Thoracic aorta (tissue), 2 donors: Measurements from ENCODE around the gene DNASE2. TPM values are rescaled to one million over a fixed set of nuclear protein-coding genes. Genes with fewer than 3 reads are reported as not detected.
A peak's percentile ranks its signal among the peaks of the same experiment; 100 is the strongest.

Experiments
- ATAC-seq: fragments of 150-250 bp; one replicate; pipeline ENCODE4 v1.8.0; 2017; ENCODE audit warnings: low read depth; ENCODE audit not compliant: insufficient number of reproducible peaks, low FRiP score
- DNase-seq: peaks from one replicate; pipeline ENCODE4 v3.0.0-alpha.2; 2020; ENCODE audit warnings: low spot score
- H3K27ac ChIP-seq, 2 donors: fragments of 200-600 bp; sonication (generic); 1 replicate in 1 of 2; 2 replicates in 1 of 2; pipeline ENCODE4 v1.5.1; 2016; ENCODE audit warnings: mild to moderate bottlenecking in 2 of 2, moderate library complexity in 2 of 2
- H3K27me3 ChIP-seq: fragments of 200-600 bp; sonication (generic); replicated peaks from 2 replicates; pipeline ENCODE4 v1.6.0; 2016; ENCODE audit warnings: mild to moderate bottlenecking; ENCODE audit not compliant: insufficient read depth
- H3K36me3 ChIP-seq: fragments of 200-600 bp; sonication (generic); one replicate; pipeline ENCODE4 v1.5.1; 2016
- H3K4me1 ChIP-seq, 2 donors: fragments of 200-600 bp; sonication (generic); 1 replicate in 1 of 2; 2 replicates in 1 of 2; pipeline versions ENCODE4 v1.5.1 to v1.6.0; 2016; ENCODE audit warnings: low read depth in 2 of 2, mild to moderate bottlenecking in 1 of 2; ENCODE audit not compliant: control insufficient read depth in 1 of 2
- H3K4me3 ChIP-seq: fragments of 200-600 bp; sonication (generic); 2 replicates; pipeline ENCODE4 v1.5.1; 2016; ENCODE audit warnings: mild to moderate bottlenecking
- H3K9me3 ChIP-seq: fragments of 200-600 bp; sonication (generic); 2 replicates; pipeline ENCODE4 v1.5.1; 2016
- total RNA-seq, 2 donors: library from RNA; depleted of rRNA; stranded (reverse); fragments of >200 nt; gene quantifications; one replicate each; pipeline versions ENCODE4 v1.1.0 to v1.2.3, GENCODE V29; 2016
- TF ChIP-seq, protein P1 (sequence below): fragments of 200-600 bp; sonication (generic); IDR thresholded peaks from one replicate; pipeline ENCODE4 v1.5.1; 2019; ENCODE audit warnings: antibody characterized with exemption

Gene DNASE2
- total RNA-seq, 2 donors from 2014 or later = 24.0 to 53.3 TPM

DNA sequence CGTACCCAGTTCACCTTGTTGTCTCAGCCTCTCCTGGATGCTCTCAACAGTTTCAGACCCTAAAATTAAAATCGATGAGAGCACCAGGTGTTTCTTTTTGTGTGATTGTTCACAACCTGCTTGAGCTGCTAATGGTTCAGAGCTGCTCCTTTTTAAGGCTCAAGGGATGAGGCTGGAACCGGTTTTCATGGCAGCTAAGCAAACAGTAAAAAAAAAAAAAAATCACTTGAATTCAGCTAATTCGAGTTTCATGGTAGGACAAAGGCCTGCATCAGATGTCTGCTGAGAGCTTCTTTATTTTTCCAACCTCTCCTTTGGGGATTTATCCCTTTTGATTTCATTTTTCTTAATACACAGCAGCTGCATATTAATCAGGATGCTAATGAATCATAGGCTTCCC lies 31.3 kb upstream of the DNASE2 start:
- Histone ChIP-seq H3K36me3 (no peaks in the 10 kb centered on the region), H3K4me1 (peaks cover 0 to 16% of the 10 kb centered on the region in 2 donors), H3K27ac (no peak overlapping the region), H3K27me3 (no peaks in the 10 kb centered on the region), H3K4me3 (peak overlapping the region; percentile 23), H3K9me3 (no peaks in the 10 kb centered on the region)
- DNase-seq (no peak), ATAC-seq (no peak)
- TF ChIP-seq, protein P1, sequence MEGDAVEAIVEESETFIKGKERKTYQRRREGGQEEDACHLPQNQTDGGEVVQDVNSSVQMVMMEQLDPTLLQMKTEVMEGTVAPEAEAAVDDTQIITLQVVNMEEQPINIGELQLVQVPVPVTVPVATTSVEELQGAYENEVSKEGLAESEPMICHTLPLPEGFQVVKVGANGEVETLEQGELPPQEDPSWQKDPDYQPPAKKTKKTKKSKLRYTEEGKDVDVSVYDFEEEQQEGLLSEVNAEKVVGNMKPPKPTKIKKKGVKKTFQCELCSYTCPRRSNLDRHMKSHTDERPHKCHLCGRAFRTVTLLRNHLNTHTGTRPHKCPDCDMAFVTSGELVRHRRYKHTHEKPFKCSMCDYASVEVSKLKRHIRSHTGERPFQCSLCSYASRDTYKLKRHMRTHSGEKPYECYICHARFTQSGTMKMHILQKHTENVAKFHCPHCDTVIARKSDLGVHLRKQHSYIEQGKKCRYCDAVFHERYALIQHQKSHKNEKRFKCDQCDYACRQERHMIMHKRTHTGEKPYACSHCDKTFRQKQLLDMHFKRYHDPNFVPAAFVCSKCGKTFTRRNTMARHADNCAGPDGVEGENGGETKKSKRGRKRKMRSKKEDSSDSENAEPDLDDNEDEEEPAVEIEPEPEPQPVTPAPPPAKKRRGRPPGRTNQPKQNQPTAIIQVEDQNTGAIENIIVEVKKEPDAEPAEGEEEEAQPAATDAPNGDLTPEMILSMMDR = no peak

DNA sequence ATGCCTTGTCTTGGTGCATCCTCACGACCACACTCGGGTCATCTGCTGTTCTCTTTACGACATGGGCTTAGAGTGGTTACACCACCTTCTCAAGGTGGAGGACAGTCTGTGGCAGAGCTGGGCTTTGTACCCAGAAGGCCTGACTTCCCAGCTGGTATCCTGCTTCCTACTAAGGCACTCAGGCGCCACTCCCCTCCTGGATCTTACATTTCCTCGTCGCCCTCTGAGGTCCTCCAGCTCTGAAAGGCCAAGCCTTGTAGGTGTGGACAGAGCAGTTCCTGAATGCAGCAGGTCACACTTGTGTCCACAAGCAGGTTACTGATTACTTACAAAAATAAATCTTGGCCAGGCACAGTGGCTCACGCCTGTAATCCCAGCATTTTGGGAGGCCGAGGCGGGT lies 25.9 kb upstream of the DNASE2 start:
- Histone ChIP-seq H3K4me1 (peaks cover 0 to under 1% of the 10 kb centered on the region in 2 donors), H3K9me3 (no peaks in the 10 kb centered on the region), H3K27ac (no peak overlapping the region), H3K27me3 (no peaks in the 10 kb centered on the region), H3K36me3 (no peaks in the 10 kb centered on the region), H3K4me3 (no peak overlapping the region)
- DNase-seq = no peak
- TF ChIP-seq, protein P1 = no peak
- no peak for ATAC-seq

DNA sequence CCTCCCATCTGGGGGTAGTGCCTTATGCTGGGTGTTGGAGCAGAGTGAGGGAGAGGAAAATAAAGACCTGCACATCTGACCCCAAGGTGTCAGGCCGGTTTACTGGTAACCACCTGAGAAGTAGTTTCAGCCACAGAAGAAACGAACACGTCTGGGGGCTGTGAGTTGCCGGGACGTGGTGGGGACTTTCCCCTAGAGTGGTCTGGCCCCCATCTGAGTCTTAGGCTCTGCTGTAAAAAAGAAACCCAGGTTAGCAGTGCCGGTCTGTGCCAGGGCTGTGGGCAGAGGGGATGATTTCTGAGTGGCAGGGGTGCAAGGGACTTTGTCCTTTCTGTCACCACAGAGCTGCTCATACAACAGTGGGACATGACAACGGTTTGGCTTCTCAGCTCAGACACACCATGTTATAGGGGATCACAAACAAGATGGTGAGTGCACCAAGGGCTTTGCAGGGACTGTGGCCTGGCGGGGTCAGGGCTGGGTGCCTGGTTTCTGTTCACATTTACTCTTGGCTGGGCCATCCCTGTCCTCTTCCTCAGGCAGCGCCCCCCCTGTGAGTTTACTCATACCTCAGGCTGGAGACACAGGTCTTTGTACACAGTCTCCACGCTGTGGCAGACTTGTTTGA lies 18.8 kb upstream of the DNASE2 start:
- peaks cover 20% of the 10 kb centered on the region for H3K36me3 ChIP-seq
- DNase-seq = no peak
- H3K9me3 ChIP-seq = no peaks in the 10 kb centered on the region
- H3K27ac ChIP-seq = no peak overlapping the region
- H3K4me3 ChIP-seq = no peak overlapping the region
- TF ChIP-seq, protein P1 = no peak
- no peaks in the 10 kb centered on the region for H3K27me3 ChIP-seq
- ATAC-seq = no peak
- H3K4me1 ChIP-seq = no peaks in the 10 kb centered on the region

DNA sequence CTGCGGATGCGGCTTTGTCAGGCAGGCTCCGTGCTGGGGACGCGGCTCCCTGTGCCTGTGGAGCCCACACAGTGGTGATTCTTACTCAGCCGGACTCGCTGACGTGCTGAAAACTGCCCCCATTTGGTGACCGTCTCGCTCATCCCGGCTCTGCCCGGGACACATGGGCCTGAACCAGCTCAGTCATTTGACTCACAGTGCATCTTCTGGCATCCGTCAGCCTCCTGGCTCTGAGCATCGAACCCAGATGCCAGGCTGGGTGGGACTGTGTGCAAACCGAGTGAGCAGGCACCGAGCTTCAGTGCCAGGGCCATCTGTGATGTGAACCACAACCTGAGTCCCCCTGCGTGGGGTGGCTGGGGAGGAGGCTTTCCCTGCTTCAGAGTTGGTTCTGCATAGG lies 15.2 kb upstream of the DNASE2 start:
- no peak overlapping the region for H3K4me3 ChIP-seq
- H3K4me1 ChIP-seq = peaks cover 4 to 11% of the 10 kb centered on the region in 2 donors
- no peaks in the 10 kb centered on the region for H3K9me3 ChIP-seq
- DNase-seq (no peak), ATAC-seq (no peak)
- peaks cover 20% of the 10 kb centered on the region for H3K36me3 ChIP-seq
- no peak overlapping the region for H3K27ac ChIP-seq
- no peaks in the 10 kb centered on the region for H3K27me3 ChIP-seq
- TF ChIP-seq, protein P1 = no peak

DNA sequence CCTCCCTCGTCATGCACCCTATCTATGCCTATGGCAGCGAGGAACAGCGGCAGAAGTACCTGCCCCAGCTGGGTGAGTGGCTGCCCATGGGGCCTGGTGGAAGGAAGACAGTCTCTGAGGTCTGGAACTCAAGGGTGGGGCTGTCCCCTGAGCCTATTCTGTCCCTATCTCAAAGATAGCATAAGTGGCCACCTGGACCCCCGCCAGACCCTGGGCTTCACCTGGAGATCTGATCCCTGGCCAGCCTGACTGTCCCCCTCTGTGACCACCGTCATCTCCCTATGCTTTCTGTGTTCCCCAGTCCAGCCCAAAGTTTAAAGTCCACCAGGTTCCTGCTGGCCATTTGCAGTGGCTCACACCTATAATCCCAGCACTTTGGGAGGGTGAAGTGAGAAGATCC lies 12.3 kb upstream of the DNASE2 start:
- H3K9me3 ChIP-seq = no peaks in the 10 kb centered on the region
- H3K27me3 ChIP-seq = no peaks in the 10 kb centered on the region
- TF ChIP-seq, protein P1 = no peak
- H3K4me1 ChIP-seq = peaks cover 4 to 17% of the 10 kb centered on the region in 2 donors
- ATAC-seq (no peak), DNase-seq (no peak)
- peaks cover 20% of the 10 kb centered on the region for H3K36me3 ChIP-seq
- H3K4me3 ChIP-seq = no peak overlapping the region
- no peak overlapping the region for H3K27ac ChIP-seq
